ENCODE results near the gene CCDC92. TPM values are rescaled to one million over a fixed set of nuclear protein-coding genes. Genes with fewer than 3 reads are reported as not detected.

The CCDC92 gene, protein sequence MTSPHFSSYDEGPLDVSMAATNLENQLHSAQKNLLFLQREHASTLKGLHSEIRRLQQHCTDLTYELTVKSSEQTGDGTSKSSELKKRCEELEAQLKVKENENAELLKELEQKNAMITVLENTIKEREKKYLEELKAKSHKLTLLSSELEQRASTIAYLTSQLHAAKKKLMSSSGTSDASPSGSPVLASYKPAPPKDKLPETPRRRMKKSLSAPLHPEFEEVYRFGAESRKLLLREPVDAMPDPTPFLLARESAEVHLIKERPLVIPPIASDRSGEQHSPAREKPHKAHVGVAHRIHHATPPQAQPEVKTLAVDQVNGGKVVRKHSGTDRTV
- total RNA-seq, result 15.0 TPM

DNA sequence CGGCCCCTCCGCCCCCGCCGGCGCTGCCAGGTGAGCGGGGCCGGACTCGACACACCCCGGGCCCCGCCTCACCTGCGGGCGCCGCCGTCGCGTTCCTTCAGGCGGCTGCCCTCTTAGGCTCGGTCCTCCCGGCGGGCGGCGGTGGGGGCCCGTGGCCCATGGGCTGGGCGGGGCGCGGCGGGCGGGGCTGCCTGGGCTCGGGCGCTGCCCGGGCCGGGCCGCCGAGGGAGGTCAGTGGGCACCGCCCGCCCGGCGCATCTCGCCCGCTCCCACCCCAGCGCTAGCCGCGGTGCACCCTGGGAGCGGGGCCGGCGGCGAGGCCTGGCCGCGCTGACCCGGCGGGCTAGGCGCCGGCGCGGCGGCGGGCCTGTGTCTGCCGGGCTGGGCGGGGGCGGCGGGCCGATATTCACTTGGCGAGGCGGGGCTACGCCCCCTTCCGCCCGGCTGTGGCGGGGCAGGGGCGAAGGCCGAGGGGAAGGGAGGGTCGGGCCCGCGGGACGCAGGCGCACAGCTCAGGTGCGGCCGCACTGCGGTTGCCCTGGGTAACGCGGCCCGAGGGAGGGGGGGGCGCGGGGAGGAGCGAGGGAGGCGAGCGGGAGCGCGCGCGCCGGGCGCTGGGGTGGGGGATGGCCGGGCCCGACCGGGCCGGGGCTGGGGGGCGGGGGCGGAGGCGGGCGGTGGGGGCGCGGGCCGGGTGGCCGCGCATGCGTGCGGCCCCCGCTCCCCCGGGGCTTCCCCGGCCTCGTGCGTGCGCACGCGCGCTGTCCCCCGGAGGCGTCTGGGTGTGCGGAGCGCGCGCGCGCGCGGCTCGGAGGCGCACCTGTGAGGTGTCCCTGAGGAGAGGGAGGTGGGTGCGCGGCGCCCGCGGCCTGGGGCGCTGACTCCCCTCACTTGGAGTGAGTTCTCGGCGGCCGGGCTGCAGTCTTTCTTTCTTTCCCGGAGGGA lies at the start of gene CCDC92, which contains the start of gene ZNF664:
CCDC92 (minus strand) TSS at position 375 of the 945 bp plus-strand sequence. CDS start 28,526 bp downstream, outside the sequence.
ZNF664 (plus strand) TSS at position 759 of the 945 bp plus-strand sequence. CDS start 38,930 bp downstream, outside the sequence.
- peak; percentile 82 for DNase-seq

DNA sequence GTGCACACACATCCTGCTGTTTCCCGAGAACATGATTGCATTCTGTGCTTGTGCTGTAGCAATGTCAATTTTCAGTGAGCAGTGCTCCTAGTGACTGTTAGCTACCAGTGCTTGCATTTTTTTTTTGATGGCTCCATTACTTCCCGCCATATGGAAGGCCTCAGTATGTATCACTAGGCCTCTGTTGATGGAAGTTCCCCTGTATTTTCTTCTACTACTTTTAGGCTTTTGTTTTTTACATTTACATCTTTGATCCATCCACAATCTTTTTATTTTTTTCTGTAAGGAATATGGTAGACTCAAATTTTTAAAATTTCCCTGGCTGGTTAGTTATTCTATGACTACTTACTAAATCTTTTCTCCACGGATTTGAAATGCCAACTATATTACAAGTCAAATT lies 49.5 kb upstream of the CCDC92 start:
- DNase-seq, result no peak

DNA sequence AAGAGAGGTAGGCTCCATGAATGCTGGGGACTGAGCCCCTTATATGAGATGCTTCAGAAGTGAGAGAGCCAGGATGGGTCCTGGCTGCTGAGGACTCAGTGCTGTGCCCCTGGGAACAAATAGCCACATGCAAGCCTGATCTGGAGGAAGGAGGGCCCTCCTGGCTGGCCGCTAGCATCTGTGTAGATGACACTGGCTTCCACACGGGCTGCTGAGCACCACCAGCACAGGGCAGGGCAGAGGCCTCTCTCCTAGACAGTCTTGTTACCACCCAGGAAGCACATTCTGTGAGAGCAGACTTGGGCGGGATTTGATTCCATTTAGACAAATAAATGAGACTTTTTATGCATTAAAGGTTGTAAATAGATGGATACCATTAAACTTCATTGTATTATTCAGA lies 48.4 kb upstream of the CCDC92 start:
- no peak for DNase-seq

DNA sequence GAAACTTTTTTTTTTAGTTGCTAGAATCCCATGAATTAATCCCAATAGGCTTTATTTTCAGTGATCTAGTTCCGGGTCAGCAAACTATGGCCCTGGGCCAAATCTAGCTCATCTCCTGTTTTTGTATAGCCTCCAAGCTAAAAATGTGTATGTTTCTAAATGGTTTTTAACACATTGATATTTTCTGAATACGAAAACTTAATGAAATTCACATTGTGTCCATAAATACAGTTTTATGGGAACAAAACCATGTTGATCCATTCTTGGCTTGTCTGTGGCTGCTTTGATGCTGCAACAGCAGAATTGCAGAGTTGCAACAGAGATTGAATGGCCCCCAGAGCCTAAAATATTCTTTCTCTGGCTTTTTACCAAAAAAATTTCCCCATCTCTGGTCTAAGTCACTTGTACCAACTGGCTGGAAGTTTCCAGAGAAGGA lies 47.9 kb upstream of the CCDC92 start:
- no peak for DNase-seq

DNA sequence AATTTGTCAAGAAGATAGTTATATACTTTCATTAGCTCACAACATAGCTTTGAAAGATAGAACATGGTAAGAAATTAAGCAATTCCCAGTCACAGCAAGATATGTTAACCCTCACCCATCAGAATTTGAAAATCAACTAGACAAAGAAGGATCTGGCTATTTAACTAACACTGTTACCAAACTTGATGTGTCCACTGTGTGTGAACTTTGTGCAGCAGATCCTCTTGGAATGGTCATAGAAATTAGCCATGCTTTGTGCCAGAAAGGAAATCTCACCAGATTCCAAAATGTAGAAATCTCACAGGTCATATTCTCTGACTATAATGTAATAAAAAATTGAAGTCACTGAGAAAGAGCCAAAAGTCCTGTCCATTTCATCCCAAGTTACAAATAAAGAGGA lies 46.5 kb upstream of the CCDC92 start:
- DNase-seq, result no peak

DNA sequence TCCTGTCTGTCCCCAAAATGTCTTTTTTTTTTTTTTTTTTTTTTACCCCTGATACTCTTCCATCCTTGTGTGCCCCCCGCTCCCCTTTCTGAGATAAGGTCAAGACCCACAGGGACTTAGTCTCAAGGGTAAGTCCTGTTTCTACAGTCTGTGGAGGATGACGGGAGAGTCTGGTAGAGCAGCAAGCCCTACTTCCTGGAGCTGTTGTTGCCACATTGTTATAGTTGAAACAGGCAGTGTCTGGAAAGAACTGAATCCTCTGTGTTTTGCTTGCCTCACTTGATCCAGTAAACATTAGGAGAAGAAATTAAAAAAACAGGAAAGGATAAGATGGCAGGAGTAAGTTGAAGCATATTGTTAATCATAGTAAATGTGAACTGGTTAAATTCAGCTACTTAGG lies 45.9 kb upstream of the CCDC92 start:
- no peak for DNase-seq

DNA sequence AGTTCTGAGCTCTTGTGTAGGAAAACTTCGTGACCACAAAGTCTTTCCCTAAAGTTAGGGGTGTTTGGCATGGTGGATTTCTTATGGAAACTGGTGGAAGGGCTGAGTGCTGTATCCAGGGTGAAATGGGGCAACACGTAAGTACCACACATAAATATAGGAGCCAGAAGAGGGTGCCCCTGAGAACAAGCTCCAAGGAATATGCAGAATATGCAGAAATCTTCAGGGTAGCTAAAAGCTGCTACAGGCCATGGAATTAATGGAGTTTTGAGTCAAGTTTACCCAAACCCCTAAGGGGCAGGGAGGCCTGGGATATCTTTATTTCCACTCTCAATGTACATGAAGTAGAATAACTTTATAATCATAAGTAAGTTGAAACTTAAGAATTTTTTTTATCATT lies 44.4 kb upstream of the CCDC92 start:
- no peak for DNase-seq

DNA sequence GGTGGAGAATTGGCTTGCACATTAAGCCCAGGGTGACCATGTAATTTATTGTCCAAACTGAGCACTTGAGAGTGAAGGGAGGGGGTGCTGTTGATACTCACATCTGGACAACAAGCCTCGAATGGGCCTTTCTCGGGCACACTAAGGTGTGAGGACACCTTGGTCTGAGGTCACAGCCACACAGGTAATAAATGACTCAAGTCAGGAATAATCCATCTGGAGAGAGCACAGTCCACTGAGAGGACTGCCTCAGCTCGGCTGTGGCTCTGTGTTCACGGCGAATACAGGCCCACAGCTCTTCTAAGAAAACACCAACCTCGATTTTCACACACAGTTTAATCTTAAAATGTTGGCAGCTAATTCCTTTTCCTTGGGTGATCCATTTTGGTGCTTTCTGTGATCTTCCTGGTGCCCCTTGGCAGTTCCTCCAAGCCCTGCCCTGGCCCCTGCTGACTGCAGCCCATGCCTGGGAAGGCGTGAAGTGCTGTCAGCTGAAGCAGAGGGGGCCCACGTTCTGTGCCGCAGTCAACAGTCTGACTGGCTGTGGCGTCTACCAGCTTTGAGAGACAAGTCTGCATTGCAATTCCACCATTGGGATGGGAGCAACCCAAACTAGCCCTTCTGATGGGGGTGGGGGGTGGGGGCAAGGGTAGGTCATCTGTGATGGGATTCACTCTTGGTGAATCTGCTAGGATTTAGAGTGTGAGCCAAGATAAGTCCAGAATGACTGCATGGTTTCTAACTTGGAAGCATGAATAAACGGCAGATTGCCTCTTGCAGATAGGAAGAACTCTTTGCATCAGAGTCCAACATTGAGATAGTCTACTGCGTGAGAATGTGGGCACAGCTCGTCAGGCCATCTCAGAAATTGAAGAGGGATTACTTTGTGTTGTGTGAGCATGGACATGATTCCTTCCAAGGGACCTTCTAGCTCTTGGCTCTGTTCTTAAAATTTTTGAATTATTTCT lies 43.1 kb upstream of the CCDC92 start:
- DNase-seq, result no peak

DNA sequence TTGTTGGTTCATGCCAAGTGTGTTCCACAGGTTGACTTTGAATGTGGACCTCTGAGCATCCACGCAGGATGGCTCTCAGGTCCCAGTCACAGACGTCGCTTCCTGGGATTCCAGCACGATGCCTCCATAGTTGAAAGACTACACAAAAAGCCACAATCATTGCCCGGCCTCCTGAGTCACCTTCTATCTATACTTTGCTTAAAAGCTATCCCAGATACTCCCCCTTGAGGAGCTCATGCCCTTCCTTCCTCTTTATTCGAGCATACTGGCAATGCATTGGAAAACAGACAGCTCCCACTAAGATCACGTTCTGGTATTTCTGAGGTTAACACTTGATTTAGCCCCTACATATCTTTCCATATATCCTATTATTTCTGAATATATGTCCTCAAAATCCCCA lies 40.4 kb upstream of the CCDC92 start:
- DNase-seq, result no peak

DNA sequence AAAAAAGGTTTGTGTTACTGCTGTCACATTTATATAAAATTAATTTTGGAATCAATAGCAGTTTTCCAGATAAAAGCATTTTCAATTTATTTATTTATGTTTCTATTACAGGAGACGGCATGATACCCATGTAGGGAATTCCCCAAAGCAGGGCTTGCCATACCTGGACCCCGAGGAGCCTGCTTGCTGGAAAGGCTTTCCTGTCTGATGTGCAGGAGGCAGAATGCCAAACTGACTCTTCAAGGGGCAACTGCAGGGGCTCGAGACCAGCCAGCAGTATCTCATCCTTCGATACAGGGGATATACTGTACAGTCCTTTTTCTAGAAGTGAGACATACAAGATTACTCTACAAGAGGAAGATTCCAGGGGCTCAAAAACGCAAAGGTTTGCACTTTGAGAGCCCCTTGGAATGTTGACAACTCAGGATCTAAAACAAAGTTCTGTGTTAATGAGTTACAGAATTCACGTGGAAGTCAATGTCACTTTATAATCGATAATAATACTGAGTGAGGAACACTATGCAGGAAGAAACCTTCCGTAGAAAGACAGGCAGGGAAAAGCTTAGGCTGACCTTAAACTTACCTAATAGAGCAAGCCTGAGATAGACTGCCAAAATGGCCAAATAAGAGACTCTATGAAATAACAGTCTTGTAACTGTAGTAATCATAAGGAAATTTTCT lies 38.9 kb upstream of the CCDC92 start:
- DNase-seq, result no peak

DNA sequence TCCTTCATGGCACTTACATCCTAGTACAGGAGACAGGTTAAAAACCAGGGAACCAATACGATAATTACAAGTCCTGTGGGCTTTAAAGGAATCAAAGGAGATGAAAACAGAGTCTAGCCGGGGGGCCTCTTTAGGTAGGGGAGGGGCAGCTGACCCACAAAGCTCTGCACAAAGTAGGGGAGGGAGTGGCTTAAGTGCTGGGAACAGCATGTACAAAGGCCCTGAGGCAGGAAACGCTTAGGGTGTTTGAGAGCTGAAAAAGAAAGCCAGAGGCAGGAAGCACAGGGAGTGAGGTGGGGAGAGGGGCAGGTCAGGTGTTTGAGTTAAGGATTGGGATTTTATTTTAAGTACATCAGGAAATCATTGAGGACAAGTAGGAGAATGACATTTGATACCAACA lies 38.1 kb upstream of the CCDC92 start:
- no peak for DNase-seq

DNA sequence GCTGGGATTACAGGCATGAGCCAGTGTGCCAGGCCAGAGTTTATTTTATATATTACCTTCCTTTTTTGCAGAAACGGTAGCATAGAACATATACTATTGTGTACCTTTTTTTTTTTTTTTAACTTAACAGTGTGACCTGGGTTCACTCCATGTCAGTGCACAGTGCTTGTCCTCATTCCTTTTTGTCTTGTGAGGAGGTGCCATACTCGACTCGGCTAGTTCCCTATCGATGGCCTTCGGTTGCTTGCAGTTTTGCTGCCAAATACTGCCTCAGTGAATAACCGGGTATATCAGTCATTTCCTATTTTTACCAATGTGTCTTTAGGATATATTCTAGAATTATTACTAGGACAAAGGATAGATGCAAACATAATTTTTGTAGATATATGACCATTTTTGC lies 37.1 kb upstream of the CCDC92 start:
- DNase-seq, result no peak

DNA sequence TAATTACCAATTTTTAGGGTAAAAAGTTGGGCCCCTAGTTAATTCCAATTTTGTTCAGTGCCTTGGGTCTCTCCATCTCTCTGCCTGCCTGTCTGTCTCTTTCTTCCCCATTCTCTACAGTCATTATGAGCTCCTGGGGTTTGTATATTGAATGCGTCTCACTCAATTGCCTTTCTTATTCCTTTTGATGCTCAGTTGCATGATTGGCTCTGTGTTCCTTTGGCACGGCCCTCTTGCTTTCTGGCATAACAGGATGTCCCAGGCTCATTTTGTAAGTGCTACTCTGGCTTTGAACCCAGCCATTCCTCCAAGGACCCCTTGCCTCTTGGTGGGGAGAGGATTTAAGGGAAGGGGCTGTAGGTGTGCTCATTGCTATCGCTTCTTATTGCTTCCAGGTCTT lies 36.0 kb upstream of the CCDC92 start:
- DNase-seq, result no peak

DNA sequence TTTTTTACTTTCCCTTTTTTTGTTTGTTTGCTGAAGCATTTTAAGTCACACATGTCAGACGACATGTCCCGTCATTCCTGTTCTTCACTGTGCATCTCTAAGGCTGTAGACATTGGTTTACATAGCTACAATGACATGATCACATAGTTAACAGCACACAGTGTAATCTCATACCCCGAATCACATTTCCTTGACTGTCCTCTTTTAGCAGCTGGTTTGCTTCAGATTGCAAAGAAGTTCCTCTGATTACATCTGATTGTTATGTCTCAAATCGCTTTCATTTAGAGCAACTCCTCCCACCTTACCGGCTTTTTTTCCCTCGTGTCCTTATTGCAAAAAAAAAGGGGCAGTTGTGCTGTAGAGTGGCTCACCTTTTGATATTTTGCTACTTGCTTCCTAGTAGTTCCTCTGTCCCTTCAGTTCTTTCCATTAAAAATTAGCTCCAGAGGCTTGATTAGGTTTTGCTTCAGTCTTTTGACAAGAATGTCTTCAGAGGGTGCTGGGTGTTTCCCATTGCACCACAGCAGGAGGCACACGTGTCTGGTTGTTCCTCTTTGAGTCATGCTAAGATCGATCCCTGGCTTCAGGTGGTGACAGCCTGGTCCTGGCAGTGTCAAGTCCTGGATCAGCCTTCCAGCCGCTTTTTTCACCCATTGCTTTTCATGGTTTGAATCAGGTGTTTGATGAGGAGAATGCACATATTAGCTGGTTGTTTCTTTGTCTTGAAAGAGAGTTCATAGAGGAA lies 35.4 kb upstream of the CCDC92 start:
- no peak for DNase-seq

DNA sequence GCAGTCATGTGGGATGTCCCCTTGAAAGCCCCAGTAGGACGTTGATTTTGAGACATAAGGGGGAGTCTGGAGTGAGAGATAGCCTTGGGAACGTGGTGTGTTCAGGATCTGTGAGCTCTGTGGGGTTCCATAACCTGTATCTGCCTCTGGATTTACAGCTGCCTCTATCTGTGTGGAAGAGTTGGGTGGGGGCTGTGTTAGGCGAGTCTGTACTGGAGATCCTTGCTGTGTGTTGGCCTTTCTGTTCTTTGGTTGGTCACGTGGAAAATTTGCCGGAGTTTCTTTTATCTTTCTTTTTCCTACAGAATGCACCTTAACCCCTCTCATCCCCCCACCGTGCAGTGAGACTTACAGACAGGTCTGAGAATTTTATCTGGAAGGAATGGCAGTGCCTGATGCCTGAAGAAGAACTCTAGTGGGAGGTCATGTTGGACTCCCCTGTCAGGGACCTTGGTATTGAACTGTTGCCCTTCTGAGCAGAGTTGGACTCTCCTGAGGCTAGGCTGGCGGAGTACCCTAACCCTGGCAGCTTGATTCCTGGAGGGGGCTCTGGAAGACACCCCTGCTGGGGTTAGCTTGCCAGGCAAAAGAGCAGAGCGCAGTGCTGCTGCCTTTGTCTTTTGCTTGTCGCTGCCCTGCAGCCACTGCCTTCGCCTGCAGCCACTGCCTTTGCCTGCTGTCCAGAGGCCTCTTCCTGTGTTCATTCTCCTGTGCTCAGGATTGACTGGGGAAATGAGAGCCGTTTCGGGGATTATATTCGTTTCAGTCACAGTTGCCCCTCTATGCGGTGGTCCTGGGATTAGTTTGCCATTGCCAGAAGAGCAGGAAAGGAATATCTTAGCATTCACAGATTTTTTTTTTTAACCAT lies 34.4 kb upstream of the CCDC92 start:
- DNase-seq, result no peak

DNA sequence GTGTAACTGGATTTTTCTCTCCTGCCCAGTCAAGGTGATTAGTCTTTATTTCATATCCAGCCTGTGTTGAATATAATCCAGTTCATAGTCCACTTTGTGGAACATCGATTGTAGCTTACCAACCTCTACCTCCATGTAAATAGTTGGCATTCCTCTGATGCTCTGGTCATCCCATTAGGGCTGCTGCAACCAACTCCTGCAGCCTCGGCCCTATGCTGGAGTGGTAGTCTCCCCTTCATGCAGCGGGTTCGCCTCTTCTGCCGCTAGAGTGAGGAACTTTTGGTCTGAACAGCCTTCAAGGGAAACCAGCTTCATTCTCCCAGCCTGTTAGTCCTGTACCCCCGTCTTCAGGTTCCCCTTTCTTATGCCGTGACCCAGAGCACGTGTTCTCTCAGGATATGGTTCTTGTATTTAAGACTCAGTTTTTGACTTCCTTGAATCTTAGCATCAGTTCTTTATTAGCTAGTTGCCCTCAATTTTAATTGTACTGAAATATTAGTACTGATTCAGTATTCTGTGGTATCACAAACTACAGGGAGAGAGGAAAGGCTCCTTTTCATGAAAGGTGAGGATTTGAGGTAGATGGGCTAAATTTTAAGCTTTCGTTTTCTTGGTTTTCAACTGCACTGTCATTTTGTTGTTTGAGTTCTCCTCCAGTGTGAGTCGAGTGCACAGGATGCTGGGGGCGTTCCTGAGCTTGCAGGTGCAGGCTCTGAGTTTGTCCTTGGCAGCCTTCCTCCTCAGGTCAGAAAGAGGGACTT lies 33.6 kb upstream of the CCDC92 start:
- DNase-seq, result no peak

DNA sequence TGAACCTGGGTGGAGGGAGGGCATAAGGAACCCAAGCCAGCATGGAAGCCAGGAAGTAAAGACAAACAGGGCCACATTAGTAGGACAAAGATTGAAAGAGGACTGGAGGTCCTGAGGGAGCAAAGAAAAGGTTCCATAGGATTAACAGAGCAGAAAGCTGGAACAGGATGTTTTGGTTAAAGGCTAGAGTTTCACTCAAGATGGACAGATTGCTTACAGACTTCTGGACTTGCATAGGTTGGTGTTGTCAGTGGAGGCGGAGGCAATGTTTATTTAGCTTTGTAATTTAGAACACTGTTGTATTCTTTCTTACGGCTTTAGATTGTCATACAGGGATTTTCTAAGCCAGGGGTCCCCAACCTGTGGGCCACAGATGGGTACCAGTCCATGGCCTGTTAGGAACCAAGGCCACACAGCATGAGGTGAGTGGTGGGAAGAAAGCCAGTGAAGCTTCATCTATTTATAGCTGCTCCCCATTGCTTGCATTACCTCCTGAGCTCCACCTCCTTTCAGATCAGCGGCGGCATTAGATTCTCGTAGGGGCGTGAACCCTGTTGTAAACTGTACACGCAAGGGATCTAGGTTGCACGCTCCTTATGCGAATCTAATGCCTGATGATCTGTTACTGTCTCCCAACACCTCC lies 31.7 kb upstream of the CCDC92 start:
- no peak for DNase-seq

DNA sequence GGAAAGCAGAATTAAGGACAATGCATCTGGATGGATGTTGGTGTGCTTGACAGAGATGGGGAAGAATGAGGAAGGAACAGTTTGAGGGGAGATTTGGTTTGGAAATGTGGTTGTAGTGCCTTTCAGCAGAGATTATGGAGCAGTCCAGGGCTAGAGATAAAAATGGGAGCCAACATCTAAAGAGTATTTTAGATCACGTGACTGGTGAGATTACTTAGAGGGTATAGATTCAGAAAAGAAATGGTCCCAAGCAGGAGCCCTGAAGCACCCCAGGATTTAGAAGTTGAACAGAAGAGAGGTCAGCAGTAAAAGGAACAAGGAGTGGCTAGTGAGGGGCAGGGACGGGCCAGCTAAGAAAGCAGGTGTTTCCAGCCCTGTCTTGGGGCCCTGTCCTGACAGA lies 30.0 kb upstream of the CCDC92 start:
- no peak for DNase-seq

Measured in occipital lobe (tissue), 2 donors.